ENCODE data around the gene CCDC197.

Gene CCDC197

DNA sequence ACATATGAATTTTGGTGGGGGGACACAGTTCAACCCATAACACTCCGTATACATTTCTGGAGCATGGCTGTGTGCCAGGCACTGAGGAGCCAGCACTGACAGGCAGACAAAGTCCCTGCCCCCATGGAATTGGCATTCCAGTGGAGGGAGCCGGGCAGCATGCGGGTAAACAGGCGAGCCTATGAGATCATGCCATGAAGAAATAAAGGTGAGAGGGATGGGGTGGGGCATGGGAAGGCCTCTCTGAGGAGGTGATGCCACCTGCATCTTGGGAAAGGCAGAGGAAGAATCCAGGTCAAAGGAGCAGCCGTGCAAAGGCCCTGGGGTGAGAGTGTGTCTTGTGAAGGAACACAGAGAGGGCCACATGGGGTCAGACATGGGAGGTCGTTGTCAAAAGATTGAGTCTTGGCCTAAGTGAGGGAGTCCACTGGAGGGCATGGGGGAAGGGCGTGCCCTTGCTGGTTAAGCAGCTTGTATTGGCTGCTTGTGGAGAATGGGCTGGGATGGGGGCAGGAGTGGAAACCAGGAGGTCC is 32.6 kb downstream of the CCDC197 start:
- Histone ChIP-seq H3K4me1 (ENCODE audit: low read length) (no peaks in the 10 kb centered on the region), H3K27ac (ENCODE audit: low read length) (no peak overlapping the region), H3K9ac (ENCODE audit: low read length) (no peak overlapping the region), H3K27me3 (replicated peaks; ENCODE audit: insufficient read depth, low read length) (no peaks in the 10 kb centered on the region), H3K9me2 (replicated peaks; ENCODE audit: insufficient read depth, low read length) (no peaks in the 10 kb centered on the region), H3K9me3 (replicated peaks; ENCODE audit: insufficient read depth, low read length) (no peaks in the 10 kb centered on the region), H3K36me3 (replicated peaks; ENCODE audit: insufficient read depth, low read length) (no peaks in the 10 kb centered on the region), H3K4me3 (ENCODE audit: low read length) (no peak overlapping the region), H2AFZ (ENCODE audit: low read length) (no peak overlapping the region), H3K79me2 (ENCODE audit: low read length) (no peaks in the 10 kb centered on the region), H3K4me2 (ENCODE audit: low read depth, low read length) (no peak overlapping the region), H3F3A (ENCODE audit: insufficient read depth, low read length) (no peaks in the 10 kb centered on the region), H4K20me1 (ENCODE audit: insufficient read depth, low read length) (no peaks in the 10 kb centered on the region)
- TF ChIP-seq, protein P1, sequence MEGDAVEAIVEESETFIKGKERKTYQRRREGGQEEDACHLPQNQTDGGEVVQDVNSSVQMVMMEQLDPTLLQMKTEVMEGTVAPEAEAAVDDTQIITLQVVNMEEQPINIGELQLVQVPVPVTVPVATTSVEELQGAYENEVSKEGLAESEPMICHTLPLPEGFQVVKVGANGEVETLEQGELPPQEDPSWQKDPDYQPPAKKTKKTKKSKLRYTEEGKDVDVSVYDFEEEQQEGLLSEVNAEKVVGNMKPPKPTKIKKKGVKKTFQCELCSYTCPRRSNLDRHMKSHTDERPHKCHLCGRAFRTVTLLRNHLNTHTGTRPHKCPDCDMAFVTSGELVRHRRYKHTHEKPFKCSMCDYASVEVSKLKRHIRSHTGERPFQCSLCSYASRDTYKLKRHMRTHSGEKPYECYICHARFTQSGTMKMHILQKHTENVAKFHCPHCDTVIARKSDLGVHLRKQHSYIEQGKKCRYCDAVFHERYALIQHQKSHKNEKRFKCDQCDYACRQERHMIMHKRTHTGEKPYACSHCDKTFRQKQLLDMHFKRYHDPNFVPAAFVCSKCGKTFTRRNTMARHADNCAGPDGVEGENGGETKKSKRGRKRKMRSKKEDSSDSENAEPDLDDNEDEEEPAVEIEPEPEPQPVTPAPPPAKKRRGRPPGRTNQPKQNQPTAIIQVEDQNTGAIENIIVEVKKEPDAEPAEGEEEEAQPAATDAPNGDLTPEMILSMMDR (IDR thresholded peaks at IDR 0.05; ENCODE audit: low read length): no peak
- TF ChIP-seq EZH2 (optimal IDR thresholded peaks at IDR 0.05; ENCODE audit: low read depth, low read length) (no peak), EZH2phosphoT487 (IDR thresholded peaks at IDR 0.05; ENCODE audit: low read length) (no peak)
- no peak for DNase-seq

DNA sequence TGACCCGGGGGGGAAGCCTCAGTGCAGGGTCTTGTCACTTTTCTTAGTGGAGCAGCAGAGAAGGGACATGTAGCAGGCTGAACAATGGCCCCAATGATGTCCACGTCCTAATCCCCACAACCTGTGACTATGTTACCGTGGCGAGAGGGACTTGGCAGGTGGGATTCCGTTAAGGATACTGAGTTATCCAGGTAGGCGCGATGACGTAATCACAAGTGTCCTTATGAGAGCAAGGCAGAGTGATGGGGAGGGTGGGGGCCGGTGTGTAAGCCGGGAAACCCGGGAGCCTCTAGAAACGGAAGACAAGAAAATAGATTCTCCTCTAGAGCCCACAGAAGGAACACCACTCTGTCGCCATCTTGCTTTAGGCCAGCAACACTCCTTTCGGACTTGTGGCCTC is 33.5 kb downstream of the CCDC197 start:
- H3F3A ChIP-seq (ENCODE audit: insufficient read depth, low read length): no peaks in the 10 kb centered on the region
- H3K9me3 ChIP-seq (replicated peaks; ENCODE audit: insufficient read depth, low read length): no peaks in the 10 kb centered on the region
- H3K27me3 ChIP-seq (replicated peaks; ENCODE audit: insufficient read depth, low read length): no peaks in the 10 kb centered on the region
- no peak overlapping the region for H3K27ac ChIP-seq (ENCODE audit: low read length)
- TF ChIP-seq EZH2 (optimal IDR thresholded peaks at IDR 0.05; ENCODE audit: low read depth, low read length): no peak
- no peak for TF ChIP-seq EZH2phosphoT487 (IDR thresholded peaks at IDR 0.05; ENCODE audit: low read length)
- TF ChIP-seq, protein P1 (IDR thresholded peaks at IDR 0.05; ENCODE audit: low read length): no peak
- H3K9ac ChIP-seq (ENCODE audit: low read length): no peak overlapping the region
- no peak overlapping the region for H2AFZ ChIP-seq (ENCODE audit: low read length)
- no peak overlapping the region for H3K4me3 ChIP-seq (ENCODE audit: low read length)
- H3K4me2 ChIP-seq (ENCODE audit: low read depth, low read length): no peak overlapping the region
- H4K20me1 ChIP-seq (ENCODE audit: insufficient read depth, low read length): no peaks in the 10 kb centered on the region
- no peaks in the 10 kb centered on the region for H3K4me1 ChIP-seq (ENCODE audit: low read length)
- no peaks in the 10 kb centered on the region for H3K36me3 ChIP-seq (replicated peaks; ENCODE audit: insufficient read depth, low read length)
- no peaks in the 10 kb centered on the region for H3K79me2 ChIP-seq (ENCODE audit: low read length)
- no peaks in the 10 kb centered on the region for H3K9me2 ChIP-seq (replicated peaks; ENCODE audit: insufficient read depth, low read length)
- no peak for DNase-seq

- no peak overlapping the region for H3K4me2 ChIP-seq (ENCODE audit: low read depth, low read length)
- DNase-seq: no peak
- no peaks in the 10 kb centered on the region for H3K4me1 ChIP-seq (ENCODE audit: low read length)
- H3F3A ChIP-seq (ENCODE audit: insufficient read depth, low read length): no peaks in the 10 kb centered on the region
- no peaks in the 10 kb centered on the region for H3K79me2 ChIP-seq (ENCODE audit: low read length)
- H3K9me2 ChIP-seq (replicated peaks; ENCODE audit: insufficient read depth, low read length): no peaks in the 10 kb centered on the region
- H3K36me3 ChIP-seq (replicated peaks; ENCODE audit: insufficient read depth, low read length): no peaks in the 10 kb centered on the region
- H3K9ac ChIP-seq (ENCODE audit: low read length): no peak overlapping the region
- TF ChIP-seq EZH2 (optimal IDR thresholded peaks at IDR 0.05; ENCODE audit: low read depth, low read length): no peak
- TF ChIP-seq, protein P1 (IDR thresholded peaks at IDR 0.05; ENCODE audit: low read length): no peak
- no peak for TF ChIP-seq EZH2phosphoT487 (IDR thresholded peaks at IDR 0.05; ENCODE audit: low read length)
- no peak overlapping the region for H3K4me3 ChIP-seq (ENCODE audit: low read length)
- no peak overlapping the region for H3K27ac ChIP-seq (ENCODE audit: low read length)
- no peaks in the 10 kb centered on the region for H4K20me1 ChIP-seq (ENCODE audit: insufficient read depth, low read length)
- H3K27me3 ChIP-seq (replicated peaks; ENCODE audit: insufficient read depth, low read length): no peaks in the 10 kb centered on the region
- H2AFZ ChIP-seq (ENCODE audit: low read length): no peak overlapping the region
- no peaks in the 10 kb centered on the region for H3K9me3 ChIP-seq (replicated peaks; ENCODE audit: insufficient read depth, low read length)
Observed at GRCh38 chr14:94031161-94031882, 34.2 kb downstream of the CCDC197 start.
